Caco-2 (cell line): ENCODE results near the gene DUSP12. TPM values are rescaled to one million over a fixed set of nuclear protein-coding genes. Genes with fewer than 3 reads are reported as not detected.

ENCODE experiments used
- BruUV-seq: library from RNA; stranded (reverse); fragments of 400-500 nt; replicated peaks from 2 replicates; lab custom pipeline; 2021; lab: Mats Ljungman, UMichigan
- CTCF ChIA-PET: fragments of 300-600 bp; sonication (Branson Sonifier 250); formaldehyde crosslinking; loops from one replicate; lab custom pipeline; 2022; ENCODE audit warnings: antibody characterized with exemption; lab: Charles Lee
- POLR2A ChIA-PET: fragments of 300-600 bp; sonication (Branson Sonifier 250); formaldehyde crosslinking; loops from one replicate; lab custom pipeline; 2022; ENCODE audit warnings: antibody characterized with exemption; lab: Charles Lee
- DNase-seq, 2 experiments: peaks; one replicate each; pipeline versions ENCODE4 v3.0.0 to v3.0.0-alpha.2; 2020 to 2022
- H3K27me3 ChIP-seq: replicated peaks from 2 replicates; pipeline ENCODE4 v1.6.0; 2011; ENCODE audit warnings: low read length; ENCODE audit not compliant: control insufficient read depth, insufficient read depth
- H3K36me3 ChIP-seq: 2 replicates; pipeline ENCODE4 v1.5.1; 2011; ENCODE audit warnings: low read length; ENCODE audit not compliant: control insufficient read depth, insufficient read depth
- H3K4me1 ChIP-seq: fragments of 250-450 bp; sonication (Bioruptor Pico); 2 replicates; pipeline ENCODE4 v1.5.1; 2020; ENCODE audit warnings: mild to moderate bottlenecking
- H3K4me3 ChIP-seq: 2 replicates; pipeline ENCODE4 v1.5.1; 2011; ENCODE audit warnings: low read depth, mild to moderate bottlenecking, control low read depth, low read length
- H3K9me3 ChIP-seq: fragments of 250-450 bp; sonication (Bioruptor Pico); 2 replicates; pipeline ENCODE4 v1.5.1; 2020; ENCODE audit warnings: mild to moderate bottlenecking, moderate library complexity
- H3K27ac Mint-ChIP-seq: one replicate; pipeline ENCODE4 v1.8.0; 2022; ENCODE audit warnings: mixed read lengths; ENCODE audit not compliant: unreplicated experiment
- H3K27me3 Mint-ChIP-seq: one replicate; pipeline ENCODE4 v1.8.0; 2022; ENCODE audit warnings: mixed read lengths; ENCODE audit not compliant: insufficient read depth, unreplicated experiment
- H3K36me3 Mint-ChIP-seq: one replicate; pipeline ENCODE4 v1.8.0; 2022; ENCODE audit warnings: mild to moderate bottlenecking, mixed read lengths; ENCODE audit not compliant: insufficient read depth, unreplicated experiment
- H3K4me1 Mint-ChIP-seq: one replicate; pipeline ENCODE4 v1.8.0; 2022; ENCODE audit warnings: low read depth, mixed read lengths; ENCODE audit not compliant: unreplicated experiment
- H3K4me3 Mint-ChIP-seq: one replicate; pipeline ENCODE4 v1.8.0; 2022; ENCODE audit warnings: mild to moderate bottlenecking, moderate library complexity, mixed read lengths; ENCODE audit not compliant: unreplicated experiment
- H3K9me3 Mint-ChIP-seq: one replicate; pipeline ENCODE4 v1.8.0; 2022; ENCODE audit warnings: mixed read lengths; ENCODE audit not compliant: unreplicated experiment
- CTCF ChIP-seq, 2 experiments: fragments of 200-600 bp in 1 of 2; IDR thresholded peaks; 1 replicate in 1 of 2; 2 replicates in 1 of 2; pipeline versions ENCODE4 v1.5.1 to v1.8.0; 2011 to 2022; ENCODE audit warnings: antibody characterized with exemption in 1 of 2, control low read depth in 1 of 2, inconsistent platforms in 1 of 2, low read depth in 1 of 2, low read length in 1 of 2, mild to moderate bottlenecking in 1 of 2, moderate library complexity in 1 of 2; ENCODE audit not compliant: insufficient read depth in 1 of 2, severe bottlenecking in 1 of 2, unreplicated experiment in 1 of 2
- intact Hi-C: fragments of 100-400 bp; cut with micrococcal nuclease; formaldehyde crosslinking; loops from one replicate; pipeline ENCODE4 v1.10.0; 2022; ENCODE audit not compliant: unreplicated experiment
- total RNA-seq: library from RNA; stranded (reverse); gene quantifications from 2 replicates; pipeline ENCODE4 v1.2.3, GENCODE V29; 2022

DUSP12 gene
- total RNA-seq, 1 experiment from 2014 or later: 54.9 TPM

GRCh38 chr1:161731981-161732718 lies 17.4 kb upstream of the DUSP12 start:
- Mint-ChIP-seq H3K36me3 (peaks cover 5% of the 10 kb centered on the region), H3K27me3 (peaks cover 13% of the 10 kb centered on the region), H3K4me3 (no peak overlapping the region), H3K4me1 (no peaks in the 10 kb centered on the region), H3K9me3 (no peaks in the 10 kb centered on the region), H3K27ac (no peak overlapping the region)
- intact Hi-C loops: no loop called here
- H3K36me3 ChIP-seq: no peaks in the 10 kb centered on the region
- no peak for TF ChIP-seq CTCF (IDR thresholded peaks at IDR 0.05; ENCODE audit: insufficient read depth in 1 of 2, low read depth in 1 of 2, low read length in 1 of 2, severe bottlenecking in 1 of 2, unreplicated experiment in 1 of 2)
- ChIA-PET CTCF (interaction anchor here (1.1 to 1.2 kb wide), 2 partner anchors 9 to 17 kb away, joined by 4 read pairs; no protein-coding TSS in a partner anchor), POLR2A (no interaction called here)
- no TSS peak for BruUV-seq
- no peak overlapping the region for H3K4me3 ChIP-seq
- H3K9me3 ChIP-seq: no peaks in the 10 kb centered on the region
- H3K27me3 ChIP-seq: no peaks in the 10 kb centered on the region
- H3K4me1 ChIP-seq: no peaks in the 10 kb centered on the region
- no peak for DNase-seq

- H3K4me1 Mint-ChIP-seq: no peaks in the 10 kb centered on the region
- H3K4me1 ChIP-seq: no peaks in the 10 kb centered on the region
Measured at GRCh38 chr1:161733526-161733925, 16.1 kb upstream of the DUSP12 start.

GRCh38 chr1:161735837-161736236 lies 13.7 kb upstream of the DUSP12 start:
- H3K9me3 ChIP-seq: no peaks in the 10 kb centered on the region
- TF ChIP-seq CTCF (IDR thresholded peaks at IDR 0.05; ENCODE audit: insufficient read depth in 1 of 2, low read depth in 1 of 2, low read length in 1 of 2, severe bottlenecking in 1 of 2, unreplicated experiment in 1 of 2): no peak
- POLR2A ChIA-PET: no interaction called here
- peaks cover 13% of the 10 kb centered on the region for H3K27me3 Mint-ChIP-seq
- H3K27ac Mint-ChIP-seq: no peak overlapping the region
- no peak for DNase-seq
- no peaks in the 10 kb centered on the region for H3K4me1 Mint-ChIP-seq
- H3K36me3 ChIP-seq: no peaks in the 10 kb centered on the region
- intact Hi-C loops: no loop called here
- H3K4me3 Mint-ChIP-seq: no peak overlapping the region
- H3K27me3 ChIP-seq: no peaks in the 10 kb centered on the region
- H3K36me3 Mint-ChIP-seq: no peaks in the 10 kb centered on the region
- CTCF ChIA-PET: interaction anchor here (0.6 kb wide), 1 partner anchor 248 kb away, joined by 3 read pairs; no protein-coding TSS in a partner anchor
- H3K4me1 ChIP-seq: no peaks in the 10 kb centered on the region
- H3K4me3 ChIP-seq: no peak overlapping the region
- no peaks in the 10 kb centered on the region for H3K9me3 Mint-ChIP-seq
- no TSS peak for BruUV-seq

More at GRCh38 chr1:161733526-161733925, 16.1 kb upstream of the DUSP12 start:
- no peaks in the 10 kb centered on the region for H3K36me3 ChIP-seq
- intact Hi-C loops: no loop called here
- Mint-ChIP-seq H3K36me3 (no peaks in the 10 kb centered on the region), H3K27ac (no peak overlapping the region), H3K4me3 (no peak overlapping the region), H3K27me3 (peaks cover 13% of the 10 kb centered on the region), H3K9me3 (no peaks in the 10 kb centered on the region)
- no peak overlapping the region for H3K4me3 ChIP-seq
- ChIA-PET POLR2A (no interaction called here), CTCF (no interaction called here)
- no peaks in the 10 kb centered on the region for H3K9me3 ChIP-seq
- BruUV-seq: no TSS peak
- no peaks in the 10 kb centered on the region for H3K27me3 ChIP-seq
- no peak for TF ChIP-seq CTCF (IDR thresholded peaks at IDR 0.05; ENCODE audit: insufficient read depth in 1 of 2, low read depth in 1 of 2, low read length in 1 of 2, severe bottlenecking in 1 of 2, unreplicated experiment in 1 of 2)
- DNase-seq: no peak
